K562 (cell line): ENCODE data around the gene SENP7. TPM values are rescaled to one million over a fixed set of nuclear protein-coding genes. Genes with fewer than 3 reads are reported as not detected.

Experiments used
- ADNP ChIP-seq: fragments of 200-800 bp; sonication (Bioruptor generic); IDR thresholded peaks from 2 replicates; pipeline ENCODE4 v1.6.1; 2016; ENCODE audit warnings: missing genetic modification characterization, missing compliant biosample characterization
- ASH1L ChIP-seq: fragments of 450-650 bp; IDR thresholded peaks from 2 replicates; pipeline ENCODE4 v1.6.1; 2018; ENCODE audit warnings: borderline replicate concordance, mild to moderate bottlenecking, low read depth; ENCODE audit not compliant: partially characterized antibody
- BMI1 ChIP-seq: fragments of 150-350 bp; IDR thresholded peaks from 2 replicates; pipeline ENCODE4 v1.6.1; 2014; ENCODE audit warnings: low read length
- CBFA2T3 ChIP-seq: fragments of 450-650 bp; IDR thresholded peaks from 2 replicates; pipeline ENCODE4 v1.6.1; 2017
- FIP1L1 ChIP-seq: fragments of 200-400 bp; formaldehyde crosslinking; IDR thresholded peaks from 2 replicates; pipeline ENCODE4 v1.6.1; 2018; ENCODE audit warnings: mild to moderate bottlenecking, low read depth, low read length; ENCODE audit not compliant: poor library complexity, severe bottlenecking
- FOSL1 ChIP-seq: fragments of 200-800 bp; sonication (Bioruptor generic); conservative IDR thresholded peaks from 2 replicates; pipeline ENCODE4 v1.6.1; 2016; ENCODE audit warnings: missing genetic modification characterization, missing compliant biosample characterization
- GATAD2A ChIP-seq: fragments of 450-650 bp; IDR thresholded peaks from 2 replicates; pipeline ENCODE4 v1.6.1; 2017
- JUN ChIP-seq, 2 experiments: sonication (generic) in 1 of 2; formaldehyde crosslinking in 1 of 2; IDR thresholded peaks; 2 replicates each; pipeline versions ENCODE4 v1.6.1 to v1.8.0; 2012 to 2022; ENCODE audit warnings: borderline replicate concordance in 2 of 2, mild to moderate bottlenecking in 2 of 2, improper control_type of control experiment in 1 of 2, low read depth in 1 of 2, low read length in 1 of 2, missing genetic modification reagents in 1 of 2
- KDM1A ChIP-seq, 2 experiments: fragments of 450-650 bp; IDR thresholded peaks; 2 replicates each; pipeline ENCODE4 v1.6.1; 2016; ENCODE audit warnings: mild to moderate bottlenecking in 2 of 2
- KHSRP ChIP-seq: fragments of 450-650 bp; IDR thresholded peaks from 2 replicates; pipeline ENCODE4 v1.6.1; 2017
- MEF2D ChIP-seq: conservative IDR thresholded peaks from 2 replicates; pipeline ENCODE4 v1.6.1; 2016; ENCODE audit warnings: low read depth, missing genetic modification characterization, missing compliant biosample characterization
- MTA1 ChIP-seq: fragments of 450-650 bp; IDR thresholded peaks from 2 replicates; pipeline ENCODE4 v1.6.1; 2017; ENCODE audit warnings: borderline replicate concordance
- SMARCA4 ChIP-seq: fragments of 450-650 bp; IDR thresholded peaks from 2 replicates; pipeline ENCODE4 v1.6.1; 2016
- SPI1 ChIP-seq: IDR thresholded peaks from 2 replicates; pipeline ENCODE4 v1.6.1; 2011; ENCODE audit warnings: low read depth, low read length, control low read depth, borderline replicate concordance
- TCF3 ChIP-seq: sonication (generic); formaldehyde crosslinking; IDR thresholded peaks from 2 replicates; pipeline ENCODE4 v1.4.0; 2020; ENCODE audit warnings: mild to moderate bottlenecking, missing genetic modification reagents
- polyA plus RNA-seq, 8 experiments: library from polyadenylated mRNA; depleted of rRNA in 4 of 8; stranded (reverse) in 5 of 8; unstranded in 3 of 8; fragments of >200 nt; fragmentation: Nextera tagmentation in 2 of 8; fragmentation: Illumina TruSeq in 1 of 8; extraction: Ambion mirVana in 2 of 8; extraction: Trizol in 1 of 8; gene quantifications; 2 replicates each; pipeline versions ENCODE4 v1.2.1 to v1.2.3, GENCODE V29; 2011 to 2014; ENCODE audit warnings: inconsistent platforms in 1 of 8, missing spikeins in 1 of 8
- total RNA-seq, 7 experiments: library from RNA; depleted of rRNA in 6 of 7; stranded (reverse); fragments of >200 nt in 6 of 7; fragmentation: Illumina TruSeq in 2 of 7; extraction: Trizol in 2 of 7; gene quantifications; 2 replicates each; pipeline versions ENCODE4 v1.2.1 to v1.2.3, GENCODE V29; 2011 to 2021; ENCODE audit warnings: low replicate concordance in 1 of 7
- TF ChIP-seq, protein P1 (sequence below), 2 experiments: fragments of 450-650 bp; IDR thresholded peaks; 2 replicates each; pipeline ENCODE4 v1.6.1; 2016; ENCODE audit warnings: mild to moderate bottlenecking in 2 of 2, borderline replicate concordance in 1 of 2, low read depth in 1 of 2, moderate library complexity in 1 of 2
- TF ChIP-seq, protein P2 (sequence below): fragments of 450-650 bp; IDR thresholded peaks from 2 replicates; pipeline ENCODE4 v1.6.1; 2016; ENCODE audit warnings: low read depth, mild to moderate bottlenecking, moderate library complexity
- TF ChIP-seq, protein P3 (sequence below), 3 experiments: IDR thresholded peaks in 2 of 3; conservative IDR thresholded peaks in 1 of 3; 2 replicates each; pipeline ENCODE4 v1.5.1; 2011 to 2012; ENCODE audit warnings: low read length in 3 of 3, mild to moderate bottlenecking in 3 of 3, control low read depth in 2 of 3, improper control_type of control experiment in 1 of 3, inconsistent platforms in 1 of 3, low read depth in 1 of 3, mixed read lengths in 1 of 3, moderate library complexity in 1 of 3; ENCODE audit not compliant: insufficient read depth in 2 of 3

SENP7 gene
- total and polyA plus RNA-seq, 9 of the 15 experiments (the other 6 are each of a cell fraction or from before 2014, with no cell fraction given): 4.1 to 21.9 (median 10.7) TPM

DNA sequence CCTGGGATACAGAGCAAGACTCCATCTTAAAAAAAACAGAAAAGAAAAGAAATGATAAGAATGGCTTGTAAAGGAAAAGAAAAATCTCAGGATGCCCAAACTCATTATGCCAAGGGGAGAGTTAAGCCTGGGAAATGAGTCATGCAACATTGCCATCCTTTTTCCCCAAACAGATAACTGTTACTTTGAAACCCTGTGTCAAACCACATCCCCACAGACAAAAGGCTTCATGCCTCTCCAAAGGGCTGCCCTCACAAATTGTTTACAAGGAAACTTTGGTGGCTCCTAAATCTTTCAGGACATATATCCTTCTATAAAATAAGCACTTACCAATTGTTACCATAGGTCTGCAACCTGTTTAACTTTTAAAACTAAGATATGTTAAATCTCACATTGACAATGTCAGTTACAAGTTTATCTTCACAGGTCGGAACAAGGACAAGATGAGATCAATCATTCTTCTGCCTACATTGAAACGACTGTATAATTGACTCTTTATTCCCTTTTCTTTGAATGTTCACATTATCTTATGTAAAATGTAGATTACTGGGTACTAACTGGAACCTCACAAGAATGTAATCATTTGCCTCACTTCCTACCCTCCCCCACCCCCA is 18.6 kb upstream of the SENP7 start (continued):
- TF ChIP-seq, protein P1, sequence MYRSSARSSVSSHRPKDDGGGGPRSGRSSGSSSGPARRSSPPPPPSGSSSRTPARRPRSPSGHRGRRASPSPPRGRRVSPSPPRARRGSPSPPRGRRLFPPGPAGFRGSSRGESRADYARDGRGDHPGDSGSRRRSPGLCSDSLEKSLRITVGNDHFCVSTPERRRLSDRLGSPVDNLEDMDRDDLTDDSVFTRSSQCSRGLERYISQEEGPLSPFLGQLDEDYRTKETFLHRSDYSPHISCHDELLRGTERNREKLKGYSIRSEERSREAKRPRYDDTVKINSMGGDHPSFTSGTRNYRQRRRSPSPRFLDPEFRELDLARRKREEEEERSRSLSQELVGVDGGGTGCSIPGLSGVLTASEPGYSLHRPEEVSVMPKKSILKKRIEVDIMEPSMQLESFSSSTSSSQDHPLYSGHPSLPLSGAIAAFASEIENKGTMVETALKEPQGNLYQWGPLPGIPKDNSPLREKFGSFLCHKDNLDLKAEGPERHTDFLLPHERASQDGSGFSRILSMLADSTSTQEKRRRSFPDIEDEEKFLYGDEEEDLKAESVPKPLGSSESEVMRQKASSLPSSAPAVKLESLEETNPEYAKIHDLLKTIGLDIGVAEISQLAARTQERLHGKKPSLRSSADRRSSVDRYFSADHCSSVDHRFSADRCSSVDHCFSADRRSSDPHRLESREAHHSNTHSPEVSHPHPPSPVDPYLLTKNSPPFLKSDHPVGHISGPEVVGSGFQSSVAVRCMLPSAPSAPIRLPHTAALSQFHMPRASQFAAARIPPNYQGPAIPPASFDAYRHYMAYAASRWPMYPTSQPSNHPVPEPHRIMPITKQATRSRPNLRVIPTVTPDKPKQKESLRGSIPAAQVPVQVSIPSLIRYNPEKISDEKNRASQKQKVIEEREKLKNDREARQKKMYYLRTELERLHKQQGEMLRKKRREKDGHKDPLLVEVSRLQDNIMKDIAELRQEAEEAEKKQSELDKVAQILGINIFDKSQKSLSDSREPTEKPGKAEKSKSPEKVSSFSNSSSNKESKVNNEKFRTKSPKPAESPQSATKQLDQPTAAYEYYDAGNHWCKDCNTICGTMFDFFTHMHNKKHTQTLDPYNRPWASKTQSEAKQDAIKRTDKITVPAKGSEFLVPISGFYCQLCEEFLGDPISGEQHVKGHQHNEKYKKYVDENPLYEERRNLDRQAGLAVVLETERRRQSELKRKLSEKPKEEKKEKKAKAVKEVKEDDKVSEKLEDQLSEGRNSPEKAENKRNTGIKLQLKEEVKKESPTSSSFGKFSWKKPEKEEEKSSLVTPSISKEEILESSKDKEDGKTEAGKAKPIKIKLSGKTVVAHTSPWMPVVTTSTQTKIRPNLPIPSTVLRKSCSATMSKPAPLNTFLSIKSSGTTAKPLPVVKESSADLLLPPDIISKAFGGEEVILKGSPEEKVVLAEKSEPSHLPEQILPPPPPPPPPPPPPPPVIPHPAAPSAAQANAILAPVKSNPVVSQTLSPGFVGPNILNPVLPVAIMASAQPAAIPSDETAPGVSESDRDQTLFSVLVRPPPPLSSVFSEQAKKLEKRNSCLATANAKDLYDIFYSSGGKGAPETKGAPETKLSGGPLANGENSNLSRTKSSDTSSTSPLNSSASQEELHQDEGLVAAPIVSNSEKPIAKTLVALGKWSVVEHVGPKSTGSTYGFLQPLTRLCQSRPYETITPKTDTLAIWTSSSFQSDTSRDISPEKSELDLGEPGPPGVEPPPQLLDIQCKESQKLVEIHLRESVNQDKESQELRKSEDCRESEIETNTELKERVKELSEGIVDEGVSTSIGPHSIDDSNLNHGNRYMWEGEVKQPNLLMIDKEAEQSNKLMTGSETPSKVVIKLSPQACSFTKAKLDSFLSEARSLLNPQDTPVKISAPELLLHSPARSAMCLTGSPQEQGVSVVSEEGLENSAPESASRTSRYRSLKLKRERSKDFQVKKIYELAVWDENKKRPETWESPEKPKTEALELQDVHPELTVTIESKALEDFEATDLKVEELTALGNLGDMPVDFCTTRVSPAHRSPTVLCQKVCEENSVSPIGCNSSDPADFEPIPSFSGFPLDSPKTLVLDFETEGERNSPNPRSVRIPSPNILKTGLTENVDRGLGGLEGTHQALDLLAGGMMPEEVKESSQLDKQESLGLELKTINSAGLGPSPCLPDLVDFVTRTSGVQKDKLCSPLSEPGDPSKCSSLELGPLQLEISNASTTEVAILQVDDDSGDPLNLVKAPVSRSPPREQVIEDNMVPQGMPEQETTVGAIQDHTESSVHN (IDR thresholded peaks at IDR 0.05; ENCODE audit: borderline replicate concordance in 1 of 2, low read depth in 1 of 2): no peak
- TF ChIP-seq ASH1L: no peak
- TF ChIP-seq SPI1: no peak
- TF ChIP-seq MEF2D (tag): no peak
- peak; percentile 54; the same call in 1 of the 2 replicates for TF ChIP-seq CBFA2T3
- TF ChIP-seq MTA1: no peak
- TF ChIP-seq, protein P2, sequence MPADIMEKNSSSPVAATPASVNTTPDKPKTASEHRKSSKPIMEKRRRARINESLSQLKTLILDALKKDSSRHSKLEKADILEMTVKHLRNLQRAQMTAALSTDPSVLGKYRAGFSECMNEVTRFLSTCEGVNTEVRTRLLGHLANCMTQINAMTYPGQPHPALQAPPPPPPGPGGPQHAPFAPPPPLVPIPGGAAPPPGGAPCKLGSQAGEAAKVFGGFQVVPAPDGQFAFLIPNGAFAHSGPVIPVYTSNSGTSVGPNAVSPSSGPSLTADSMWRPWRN: no peak
- TF ChIP-seq ADNP: no peak
- no peak for TF ChIP-seq BMI1
- 0 out of 2 replicates have a peak, but pooled peaks have one; percentile 16 for TF ChIP-seq JUN (IDR thresholded peaks at IDR 0.05; ENCODE audit: borderline replicate concordance, low read depth, low read length)
- no peak for TF ChIP-seq JUN (CRISPR knock-in tag; IDR thresholded peaks at IDR 0.05; ENCODE audit: borderline replicate concordance)
- TF ChIP-seq, protein P3, sequence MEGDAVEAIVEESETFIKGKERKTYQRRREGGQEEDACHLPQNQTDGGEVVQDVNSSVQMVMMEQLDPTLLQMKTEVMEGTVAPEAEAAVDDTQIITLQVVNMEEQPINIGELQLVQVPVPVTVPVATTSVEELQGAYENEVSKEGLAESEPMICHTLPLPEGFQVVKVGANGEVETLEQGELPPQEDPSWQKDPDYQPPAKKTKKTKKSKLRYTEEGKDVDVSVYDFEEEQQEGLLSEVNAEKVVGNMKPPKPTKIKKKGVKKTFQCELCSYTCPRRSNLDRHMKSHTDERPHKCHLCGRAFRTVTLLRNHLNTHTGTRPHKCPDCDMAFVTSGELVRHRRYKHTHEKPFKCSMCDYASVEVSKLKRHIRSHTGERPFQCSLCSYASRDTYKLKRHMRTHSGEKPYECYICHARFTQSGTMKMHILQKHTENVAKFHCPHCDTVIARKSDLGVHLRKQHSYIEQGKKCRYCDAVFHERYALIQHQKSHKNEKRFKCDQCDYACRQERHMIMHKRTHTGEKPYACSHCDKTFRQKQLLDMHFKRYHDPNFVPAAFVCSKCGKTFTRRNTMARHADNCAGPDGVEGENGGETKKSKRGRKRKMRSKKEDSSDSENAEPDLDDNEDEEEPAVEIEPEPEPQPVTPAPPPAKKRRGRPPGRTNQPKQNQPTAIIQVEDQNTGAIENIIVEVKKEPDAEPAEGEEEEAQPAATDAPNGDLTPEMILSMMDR (IDR thresholded peaks at IDR 0.05 in 2 of 3, conservative IDR thresholded peaks at IDR 0.05 in 1 of 3; ENCODE audit: insufficient read depth in 2 of 3, low read depth in 1 of 3, low read length in 3 of 3): no peak
- peak in 1 of 2 experiments; percentile 30; a peak in 1 of 4 replicates for TF ChIP-seq KDM1A (IDR thresholded peaks at IDR 0.05)
- peak; percentile 46 for TF ChIP-seq TCF3 (CRISPR knock-in tag)
- TF ChIP-seq KHSRP: no peak
- peak; percentile 41; the same call in 1 of the 2 replicates for TF ChIP-seq SMARCA4
- peak; percentile 35; the same call in 1 of the 2 replicates for TF ChIP-seq GATAD2A
- TF ChIP-seq FOSL1: peak; percentile 46; the same call in 1 of the 2 replicates
- TF ChIP-seq FIP1L1: no peak
